ENCODE data around the gene GFM2. TPM values are rescaled to one million over a fixed set of nuclear protein-coding genes. Genes with fewer than 3 reads are reported as not detected.

GFM2 gene
- total and polyA plus RNA-seq, 10 donors = 15.4 to 34.2 (median 20.8) TPM

DNA sequence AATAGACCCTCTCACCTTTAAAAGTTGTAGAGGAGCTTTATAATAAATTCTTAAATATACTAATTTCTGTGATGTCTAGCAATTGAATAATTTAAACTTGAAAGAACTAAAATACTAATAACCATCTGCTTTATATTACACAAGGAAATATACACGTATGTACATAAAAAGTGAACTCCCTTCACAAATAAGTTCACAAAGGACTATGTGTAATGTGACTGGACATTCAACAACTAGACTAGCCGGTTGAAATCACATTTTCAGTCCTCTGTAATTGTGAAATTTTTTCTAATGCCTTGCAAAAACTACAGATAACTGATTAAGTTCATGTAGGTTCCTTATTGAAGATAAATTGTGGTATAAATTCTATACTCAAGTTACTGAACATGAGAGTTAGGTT is 11.7 kb upstream of the GFM2 start:
- TF ChIP-seq, protein P1, sequence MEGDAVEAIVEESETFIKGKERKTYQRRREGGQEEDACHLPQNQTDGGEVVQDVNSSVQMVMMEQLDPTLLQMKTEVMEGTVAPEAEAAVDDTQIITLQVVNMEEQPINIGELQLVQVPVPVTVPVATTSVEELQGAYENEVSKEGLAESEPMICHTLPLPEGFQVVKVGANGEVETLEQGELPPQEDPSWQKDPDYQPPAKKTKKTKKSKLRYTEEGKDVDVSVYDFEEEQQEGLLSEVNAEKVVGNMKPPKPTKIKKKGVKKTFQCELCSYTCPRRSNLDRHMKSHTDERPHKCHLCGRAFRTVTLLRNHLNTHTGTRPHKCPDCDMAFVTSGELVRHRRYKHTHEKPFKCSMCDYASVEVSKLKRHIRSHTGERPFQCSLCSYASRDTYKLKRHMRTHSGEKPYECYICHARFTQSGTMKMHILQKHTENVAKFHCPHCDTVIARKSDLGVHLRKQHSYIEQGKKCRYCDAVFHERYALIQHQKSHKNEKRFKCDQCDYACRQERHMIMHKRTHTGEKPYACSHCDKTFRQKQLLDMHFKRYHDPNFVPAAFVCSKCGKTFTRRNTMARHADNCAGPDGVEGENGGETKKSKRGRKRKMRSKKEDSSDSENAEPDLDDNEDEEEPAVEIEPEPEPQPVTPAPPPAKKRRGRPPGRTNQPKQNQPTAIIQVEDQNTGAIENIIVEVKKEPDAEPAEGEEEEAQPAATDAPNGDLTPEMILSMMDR (IDR thresholded peaks at IDR 0.05 in 8 of 11, conservative IDR thresholded peaks at IDR 0.05 in 3 of 11) = no peak
- TF ChIP-seq POLR2A (IDR thresholded peaks at IDR 0.05) (no peak), POLR2AphosphoS5 (IDR thresholded peaks at IDR 0.05) (no peak)
- DNase-seq = no peak
- Histone ChIP-seq H3K27ac (no peak overlapping the region), H3K4me3 (no peak overlapping the region), H3K4me1 (no peaks in the 10 kb centered on the region), H3K9me3 (no peaks in the 10 kb centered on the region), H3K27me3 (replicated peaks in 1 of 7) (no peaks in the 10 kb centered on the region), H3K36me3 (peaks cover 0 to 60% (median 42%) of the 10 kb centered on the region in 6 donors)
- intact Hi-C loops (cut with DNase I; ENCODE audit: low total_unique reads) = no loop called here
- 91 to 95% (median 93%) methylated on average over 2 of the region's 2 CpGs for WGBS, 5 donors

DNA sequence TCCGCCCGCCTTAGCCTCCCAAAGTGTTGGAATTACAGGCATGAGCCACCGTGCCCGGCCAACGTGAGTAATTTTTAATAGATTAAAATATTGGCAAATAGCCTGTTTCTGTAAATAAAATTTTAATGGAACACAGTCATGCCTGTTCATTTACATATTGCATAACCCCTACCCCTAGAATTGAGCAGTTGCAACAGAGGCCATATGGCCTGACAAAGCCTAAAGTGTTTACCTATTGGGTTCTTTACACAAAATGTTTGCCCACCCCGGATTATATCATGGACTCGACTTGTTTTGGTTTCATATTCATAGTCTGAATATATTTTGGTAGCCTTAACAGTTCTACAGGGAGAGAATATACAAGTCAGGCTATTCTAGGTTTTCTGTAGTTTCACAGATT is 5.4 kb upstream of the GFM2 start:
- H3K27ac ChIP-seq = no peak overlapping the region
- no peaks in the 10 kb centered on the region for H3K27me3 ChIP-seq (replicated peaks in 1 of 7)
- H3K4me3 ChIP-seq = no peak overlapping the region
- no peak for DNase-seq
- TF ChIP-seq, protein P1 (IDR thresholded peaks at IDR 0.05 in 8 of 11, conservative IDR thresholded peaks at IDR 0.05 in 3 of 11) = no peak
- TF ChIP-seq POLR2AphosphoS5 (IDR thresholded peaks at IDR 0.05) = no peak
- TF ChIP-seq POLR2A (IDR thresholded peaks at IDR 0.05) = no peak
- no peaks in the 10 kb centered on the region for H3K9me3 ChIP-seq
- H3K36me3 ChIP-seq = peaks cover 0 to 87% (median 78%) of the 10 kb centered on the region in 6 donors
- H3K4me1 ChIP-seq = peaks cover 9 to 24% (median 14%) of the 10 kb centered on the region in 6 donors
- intact Hi-C loops (cut with DNase I; ENCODE audit: low total_unique reads) = no loop called here
- WGBS, 5 donors = 91 to 94% (median 92%) methylated on average over 7 of the region's 7 CpGs

DNA sequence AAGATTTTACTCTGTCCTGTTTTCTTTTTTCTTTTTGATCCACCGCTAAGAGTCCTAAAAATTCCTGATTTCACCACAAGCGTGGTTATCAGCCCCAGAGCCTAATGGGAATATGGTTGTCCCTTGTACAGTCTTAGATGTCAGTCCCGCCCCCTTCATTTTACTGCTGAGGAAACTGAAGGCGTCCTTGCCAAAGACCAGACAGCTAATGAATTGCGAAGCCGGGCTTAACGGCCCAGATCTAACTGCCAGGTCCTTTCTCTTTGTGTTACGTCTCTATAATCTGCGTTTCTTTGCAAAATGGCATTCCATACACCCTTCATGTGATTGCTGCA is 629 bp upstream of the GFM2 start:
- H3K27ac ChIP-seq = peak overlapping the region; percentile 71 to 92 (median 84)
- DNase-seq = no peak
- WGBS, 5 donors = 0 to 2% (median 1%) methylated on average over 9 of the region's 9 CpGs

DNA sequence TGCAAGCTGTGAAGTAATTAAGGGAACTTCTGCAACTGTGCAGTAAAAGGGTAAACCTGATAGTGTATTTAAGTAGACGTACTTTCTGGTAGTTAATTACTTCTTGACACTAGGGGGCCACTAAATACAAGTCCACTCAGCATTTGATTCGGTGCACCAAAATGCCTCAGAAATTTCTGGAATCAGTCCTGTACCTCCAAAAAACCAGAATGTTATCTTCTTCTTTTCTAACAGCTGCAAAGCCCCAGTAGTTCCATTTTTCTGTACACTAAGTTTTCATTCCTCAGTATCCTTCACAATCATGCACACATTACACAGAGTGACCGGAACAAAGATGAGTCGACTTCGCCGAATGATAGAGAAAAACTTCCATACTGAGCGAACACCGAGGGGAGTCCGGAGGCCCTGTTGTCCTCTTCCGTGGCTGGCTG is 484 bp downstream of the GFM2 start:
- intact Hi-C loops (cut with DNase I; ENCODE audit: low total_unique reads) = loop anchor here (10.0 kb wide), 1 partner anchor 158 kb away; no protein-coding TSS in a partner anchor
- Histone ChIP-seq H3K9me3 (no peaks in the 10 kb centered on the region), H3K4me3 (peak overlapping the region; percentile 86 to 99 (median 94)), H3K27ac (peak overlapping the region; percentile 49 to 92 (median 84)), H3K4me1 (peaks cover 19 to 63% (median 42%) of the 10 kb centered on the region in 6 donors), H3K27me3 (replicated peaks in 1 of 7) (no peaks in the 10 kb centered on the region), H3K36me3 (peaks cover 0 to 51% (median 34%) of the 10 kb centered on the region in 6 donors)
- TF ChIP-seq, protein P1 (IDR thresholded peaks at IDR 0.05 in 8 of 11, conservative IDR thresholded peaks at IDR 0.05 in 3 of 11) = peak in 8 of 11 experiments; percentile 15 to 59 (median 43)
- no peak for TF ChIP-seq POLR2AphosphoS5 (IDR thresholded peaks at IDR 0.05)
- DNase-seq = no peak
- WGBS, 5 donors = 0 to 1% (median 0%) methylated on average over 10 of the region's 10 CpGs

More for the DNA sequence above, 629 bp upstream of the GFM2 start:
- TF ChIP-seq POLR2A (IDR thresholded peaks at IDR 0.05) = no peak
- no peak for TF ChIP-seq POLR2AphosphoS5 (IDR thresholded peaks at IDR 0.05)
- TF ChIP-seq, protein P1 (IDR thresholded peaks at IDR 0.05 in 8 of 11, conservative IDR thresholded peaks at IDR 0.05 in 3 of 11) = no peak
- Histone ChIP-seq H3K4me3 (peak overlapping the region; percentile 86 to 99 (median 94)), H3K36me3 (peaks cover 0 to 52% (median 40%) of the 10 kb centered on the region in 6 donors), H3K27me3 (replicated peaks in 1 of 7) (no peaks in the 10 kb centered on the region), H3K4me1 (peaks cover 19 to 62% (median 42%) of the 10 kb centered on the region in 6 donors), H3K9me3 (no peaks in the 10 kb centered on the region)
- intact Hi-C loops (cut with DNase I; ENCODE audit: low total_unique reads) = loop anchor here (10.0 kb wide), 1 partner anchor 157 kb away; no protein-coding TSS in a partner anchor

Data from spleen (tissue), 11 donors.